D721Med (cell line): ENCODE measurements around the gene GRPEL1.
A peak's percentile ranks its signal among the peaks of the same experiment; 100 is the strongest.

Experiments used
- DNase-seq: peaks from one replicate; pipeline ENCODE4 v3.0.0; 2011; ENCODE audit warnings: low spot score; ENCODE audit not compliant: insufficient read length
- FAIRE-seq: peaks from 2 replicates; lab custom pipeline; 2011; peaks lifted over from hg19 to GRCh38; lab: Jason Lieb, UNC
- CTCF ChIP-seq: IDR thresholded peaks from 2 replicates; pipeline ENCODE4 v1.5.1; 2012; ENCODE audit warnings: mild to moderate bottlenecking, control low read depth; ENCODE audit not compliant: insufficient read depth; ENCODE audit errors: missing control alignments

The GRPEL1 gene

DNA sequence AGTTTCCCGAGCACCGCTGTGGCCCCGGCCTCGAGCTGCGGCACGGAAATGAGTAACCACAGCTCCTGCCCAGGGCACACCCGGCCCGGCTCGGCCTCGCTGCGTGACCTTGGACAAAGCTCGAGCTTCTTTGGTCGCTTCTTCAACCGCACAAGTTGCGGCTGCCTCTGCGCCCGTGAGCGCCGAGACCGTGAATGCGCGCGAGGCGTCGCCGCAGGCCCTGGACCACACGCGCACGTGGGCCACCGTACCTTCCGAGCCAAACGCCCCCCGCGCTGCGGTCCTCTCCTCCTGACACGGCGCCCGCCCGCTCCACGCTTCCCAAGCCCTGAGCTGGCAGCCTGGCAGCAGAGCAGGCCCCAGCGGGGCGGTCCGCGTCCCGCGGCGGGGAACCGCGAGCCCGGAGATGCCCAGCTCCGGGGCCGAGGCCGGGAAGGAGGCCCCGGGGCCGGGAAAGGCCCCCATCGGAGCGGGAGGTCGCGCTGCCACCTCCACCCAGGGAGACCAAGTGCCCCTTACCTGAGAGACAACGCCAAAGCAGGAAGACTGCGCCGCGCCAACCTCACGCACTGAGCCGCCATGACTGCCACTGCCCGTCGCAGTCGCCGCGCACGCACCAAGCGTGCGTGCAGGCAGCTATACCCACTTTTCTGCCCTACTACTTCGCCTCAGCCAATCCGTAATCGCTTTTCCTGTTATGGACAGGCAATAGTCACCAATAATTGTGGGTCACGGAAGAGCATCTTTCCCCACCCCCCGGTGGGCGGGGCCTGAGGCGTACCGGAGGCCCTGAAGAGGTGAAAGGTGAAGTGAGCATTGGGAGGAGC is at the start of gene GRPEL1:
Gene GRPEL1 (minus strand): TSS at position 613 of the 827 bp plus-strand sequence. CDS start 32 bp downstream, at position 581.
- FAIRE-seq (no peak), DNase-seq (peak; percentile 87)
- no peak for TF ChIP-seq CTCF

DNA sequence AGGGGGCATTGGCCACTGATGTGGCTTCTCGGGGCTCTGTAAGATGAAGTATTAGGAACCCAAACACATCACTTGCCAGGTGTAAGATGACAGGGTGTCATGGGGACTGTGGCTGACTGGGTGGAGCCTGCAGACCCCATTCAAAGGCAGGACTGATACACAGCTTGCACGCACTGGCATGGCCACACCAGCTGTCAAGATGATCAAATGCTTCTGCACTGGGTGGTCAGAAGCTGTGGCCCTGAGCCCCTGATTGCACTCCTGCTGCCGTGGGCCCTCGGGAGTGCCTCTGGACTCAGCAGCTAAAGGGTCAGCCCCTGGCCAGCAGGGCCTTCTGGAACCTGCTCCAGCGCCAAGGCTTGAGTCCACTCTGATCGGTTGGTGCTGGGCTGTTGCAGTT is 48.8 kb upstream of the GRPEL1 start:
- FAIRE-seq = no peak

GRCh38 chr4:7115557-7116340 is 47.9 kb upstream of the GRPEL1 start:
- FAIRE-seq = no peak
- no peak for DNase-seq
- no peak for TF ChIP-seq CTCF

More for the DNA sequence above, 48.8 kb upstream of the GRPEL1 start:
- DNase-seq = no peak
- no peak for TF ChIP-seq CTCF

DNA sequence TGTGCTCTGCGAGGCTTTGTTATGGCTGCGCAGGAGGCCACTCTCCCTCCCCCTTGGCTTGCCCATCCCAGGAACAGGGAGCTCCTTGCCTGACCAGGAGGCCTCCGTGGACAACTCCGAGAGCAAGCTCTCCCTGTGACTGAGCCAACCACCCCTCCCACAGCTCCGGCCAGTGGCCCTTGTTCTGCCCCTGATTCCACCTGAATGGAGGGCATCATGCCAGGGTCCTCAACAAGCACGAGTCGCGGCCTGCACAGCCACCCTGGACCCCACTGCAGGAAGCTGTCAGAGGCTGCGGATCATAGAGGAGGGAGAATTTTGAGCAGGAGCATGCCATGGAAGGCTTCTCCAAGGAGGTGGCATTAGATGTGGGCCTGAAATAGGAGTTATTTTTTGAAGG is 44.8 kb upstream of the GRPEL1 start:
- no peak for FAIRE-seq
- TF ChIP-seq CTCF = no peak
- DNase-seq = no peak

DNA sequence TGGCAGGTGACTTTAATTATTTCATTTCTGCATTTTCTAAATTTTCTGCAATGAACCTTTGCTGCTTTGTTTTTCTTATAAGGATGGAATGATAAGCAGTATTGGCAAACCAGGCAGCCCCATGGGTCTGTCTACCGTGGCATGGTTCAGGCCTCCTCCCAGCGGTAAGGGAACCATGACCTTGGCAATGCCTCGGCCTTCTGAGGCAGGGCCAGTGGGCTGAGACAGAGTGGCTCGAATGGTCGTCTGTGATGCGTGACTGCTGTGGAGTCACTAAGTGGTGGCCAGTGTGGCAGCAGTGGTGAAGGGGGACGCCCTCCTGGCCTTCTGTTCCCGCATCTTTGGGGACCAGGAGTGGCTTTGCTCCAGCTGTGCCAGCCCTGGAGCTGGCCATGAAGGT is 43.6 kb upstream of the GRPEL1 start:
- DNase-seq (no peak), FAIRE-seq (no peak)
- no peak for TF ChIP-seq CTCF

GRCh38 chr4:7110546-7110945 is 42.7 kb upstream of the GRPEL1 start:
- no peak for TF ChIP-seq CTCF
- FAIRE-seq = no peak
- DNase-seq = no peak
